HCT116 (cell line): ENCODE results near the gene CEP112.

Source experiments
- POLR2A ChIP-seq: IDR thresholded peaks from 2 replicates; pipeline ENCODE4 v1.7.0; 2011; ENCODE audit warnings: borderline replicate concordance; ENCODE audit not compliant: insufficient read depth, insufficient read length; ENCODE audit errors: extremely low read depth
- TF ChIP-seq, protein P1 (sequence below): IDR thresholded peaks from 2 replicates; pipeline ENCODE4 v1.6.1; 2012; ENCODE audit warnings: low read depth

DNA sequence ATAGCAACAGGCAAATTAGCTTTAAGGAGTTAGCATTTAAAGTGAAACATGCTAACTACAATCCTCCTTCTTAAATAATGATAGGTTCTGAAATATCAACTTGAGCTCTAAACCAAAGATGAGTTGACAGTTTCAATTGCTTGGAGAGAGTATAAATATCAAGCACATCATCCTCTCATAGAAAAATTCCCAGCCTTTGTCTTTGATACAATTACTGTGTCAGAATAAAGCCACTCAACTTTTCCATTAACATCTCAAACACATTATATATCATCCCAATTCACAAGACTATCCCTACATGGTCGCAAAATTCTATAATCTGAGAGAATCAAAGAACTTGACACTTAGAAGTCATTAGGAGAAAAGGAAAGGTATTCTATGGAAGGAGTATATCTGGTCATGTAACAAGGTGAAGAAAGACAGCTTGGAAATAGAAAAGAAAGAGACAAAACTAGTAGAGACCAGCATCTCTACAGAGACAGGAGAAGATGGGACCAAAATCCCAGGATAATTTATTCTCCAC lies 189.8 kb downstream of the CEP112 start:
- TF ChIP-seq, protein P1, sequence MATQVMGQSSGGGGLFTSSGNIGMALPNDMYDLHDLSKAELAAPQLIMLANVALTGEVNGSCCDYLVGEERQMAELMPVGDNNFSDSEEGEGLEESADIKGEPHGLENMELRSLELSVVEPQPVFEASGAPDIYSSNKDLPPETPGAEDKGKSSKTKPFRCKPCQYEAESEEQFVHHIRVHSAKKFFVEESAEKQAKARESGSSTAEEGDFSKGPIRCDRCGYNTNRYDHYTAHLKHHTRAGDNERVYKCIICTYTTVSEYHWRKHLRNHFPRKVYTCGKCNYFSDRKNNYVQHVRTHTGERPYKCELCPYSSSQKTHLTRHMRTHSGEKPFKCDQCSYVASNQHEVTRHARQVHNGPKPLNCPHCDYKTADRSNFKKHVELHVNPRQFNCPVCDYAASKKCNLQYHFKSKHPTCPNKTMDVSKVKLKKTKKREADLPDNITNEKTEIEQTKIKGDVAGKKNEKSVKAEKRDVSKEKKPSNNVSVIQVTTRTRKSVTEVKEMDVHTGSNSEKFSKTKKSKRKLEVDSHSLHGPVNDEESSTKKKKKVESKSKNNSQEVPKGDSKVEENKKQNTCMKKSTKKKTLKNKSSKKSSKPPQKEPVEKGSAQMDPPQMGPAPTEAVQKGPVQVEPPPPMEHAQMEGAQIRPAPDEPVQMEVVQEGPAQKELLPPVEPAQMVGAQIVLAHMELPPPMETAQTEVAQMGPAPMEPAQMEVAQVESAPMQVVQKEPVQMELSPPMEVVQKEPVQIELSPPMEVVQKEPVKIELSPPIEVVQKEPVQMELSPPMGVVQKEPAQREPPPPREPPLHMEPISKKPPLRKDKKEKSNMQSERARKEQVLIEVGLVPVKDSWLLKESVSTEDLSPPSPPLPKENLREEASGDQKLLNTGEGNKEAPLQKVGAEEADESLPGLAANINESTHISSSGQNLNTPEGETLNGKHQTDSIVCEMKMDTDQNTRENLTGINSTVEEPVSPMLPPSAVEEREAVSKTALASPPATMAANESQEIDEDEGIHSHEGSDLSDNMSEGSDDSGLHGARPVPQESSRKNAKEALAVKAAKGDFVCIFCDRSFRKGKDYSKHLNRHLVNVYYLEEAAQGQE = no peak
- no peak for TF ChIP-seq POLR2A
